Endothelial cell of umbilical vein (primary cell): ENCODE results near the gene LPA. TPM values are rescaled to one million over a fixed set of nuclear protein-coding genes. Genes with fewer than 3 reads are reported as not detected.

ENCODE experiments used
- BruUV-seq: library from RNA; stranded (reverse); fragments of 400-500 nt; replicated peaks from 2 replicates; lab custom pipeline; 2021; lab: Mats Ljungman, UMichigan
- CTCF ChIA-PET: fragments of 300-600, 350-600 bp; sonication (Branson Sonifier 250); formaldehyde crosslinking; loops from one replicate; lab custom pipeline; 2021; ENCODE audit warnings: antibody characterized with exemption, inconsistent platforms; lab: Charles Lee
- POLR2A ChIA-PET: fragments of 300-600, 350-600 bp; sonication (Branson Sonifier 250); formaldehyde crosslinking; loops from one replicate; lab custom pipeline; 2021; ENCODE audit warnings: antibody characterized with exemption, inconsistent platforms; lab: Charles Lee
- DNase-seq: peaks from one replicate; pipeline ENCODE4 v3.0.0-alpha.2; 2011; ENCODE audit warnings: low read depth, low spot score
- FAIRE-seq: peaks from 2 replicates; lab custom pipeline; 2011; peaks lifted over from hg19 to GRCh38; lab: Jason Lieb, UNC
- H2AFZ ChIP-seq: 2 replicates; pipeline ENCODE4 v1.6.0; 2012; ENCODE audit warnings: low read depth, low read length, control low read depth, inconsistent platforms
- H3K27ac ChIP-seq: 2 replicates; pipeline ENCODE4 v1.5.1; 2011; ENCODE audit warnings: low read depth, mild to moderate bottlenecking, control low read depth, low read length, moderate library complexity; ENCODE audit not compliant: insufficient read depth
- H3K27me3 ChIP-seq, 2 experiments: 2 replicates each; pipeline versions ENCODE4 v1.6.0 to v1.6.1; 2011; ENCODE audit warnings: low read length in 2 of 2, mixed read lengths in 1 of 2; ENCODE audit not compliant: control insufficient read depth in 2 of 2, insufficient read depth in 2 of 2
- H3K36me3 ChIP-seq, 2 experiments: 2 replicates in 1 of 2; 3 replicates in 1 of 2; pipeline ENCODE4 v1.5.1; 2011; ENCODE audit warnings: low read length in 2 of 2, mild to moderate bottlenecking in 1 of 2, moderate library complexity in 1 of 2; ENCODE audit not compliant: control insufficient read depth in 2 of 2, insufficient read depth in 2 of 2; ENCODE audit errors: extremely low read depth in 1 of 2
- H3K4me1 ChIP-seq: 3 replicates; pipeline ENCODE4 v1.5.1; 2011; ENCODE audit warnings: mild to moderate bottlenecking, low read length; ENCODE audit not compliant: control insufficient read depth, insufficient read depth; ENCODE audit errors: extremely low read depth
- H3K4me2 ChIP-seq: 2 replicates; pipeline ENCODE4 v1.6.1; 2011; ENCODE audit warnings: low read length, control low read depth, mixed read lengths; ENCODE audit not compliant: insufficient read depth
- H3K4me3 ChIP-seq, 3 experiments: fragments of 200-600 bp in 1 of 3; sonication (generic), shearing (Covaris generic) in 1 of 3; replicated peaks in 1 of 3; 2 replicates each; pipeline ENCODE4 v1.5.1; 2011 to 2016; ENCODE audit warnings: control low read depth in 3 of 3, low read length in 3 of 3, mild to moderate bottlenecking in 2 of 3, inconsistent platforms in 1 of 3, low read depth in 1 of 3, moderate library complexity in 1 of 3; ENCODE audit not compliant: insufficient read depth in 1 of 3
- H3K79me2 ChIP-seq: 2 replicates; pipeline ENCODE4 v1.6.0; 2012; ENCODE audit warnings: low read length, inconsistent platforms; ENCODE audit not compliant: control insufficient read depth, insufficient read depth
- H3K9ac ChIP-seq: replicated peaks from 2 replicates; pipeline ENCODE3; 2011; ENCODE audit warnings: low read length, control low read depth; ENCODE audit not compliant: insufficient read depth; ENCODE audit errors: extremely low read depth
- H3K9me1 ChIP-seq: replicated peaks from 3 replicates; pipeline ENCODE4 v1.6.0; 2011; ENCODE audit warnings: mild to moderate bottlenecking, low read length; ENCODE audit not compliant: control insufficient read depth, insufficient read depth; ENCODE audit errors: extremely low read depth
- H3K9me3 ChIP-seq: replicated peaks from 2 replicates; pipeline ENCODE4 v1.5.1; 2012; ENCODE audit warnings: low read length, inconsistent platforms; ENCODE audit not compliant: control insufficient read depth, insufficient read depth
- H4K20me1 ChIP-seq: replicated peaks from 2 replicates; pipeline ENCODE3; 2011; ENCODE audit warnings: mild to moderate bottlenecking, low read length; ENCODE audit not compliant: control insufficient read depth, insufficient read depth; ENCODE audit errors: extremely low read depth
- CTCF ChIP-seq, 2 donors: IDR thresholded peaks; 1 replicate in 1 of 2; 2 replicates in 1 of 2; pipeline ENCODE4 v1.5.1; 2011; ENCODE audit warnings: low read length in 2 of 2, mild to moderate bottlenecking in 2 of 2, moderate library complexity in 2 of 2, control low read depth in 1 of 2, inconsistent platforms in 1 of 2, low read depth in 1 of 2; ENCODE audit not compliant: insufficient read depth in 1 of 2; ENCODE audit errors: extremely low read depth in 1 of 2
- EZH2 ChIP-seq: IDR thresholded peaks from 2 replicates; pipeline ENCODE4 v1.6.1; 2012; ENCODE audit warnings: borderline replicate concordance, low read depth, mild to moderate bottlenecking, moderate library complexity, low read length, inconsistent platforms; ENCODE audit not compliant: severe bottlenecking
- FOS ChIP-seq: IDR thresholded peaks from 2 replicates; pipeline ENCODE4 v1.6.1; 2011; ENCODE audit warnings: mild to moderate bottlenecking, low read length, moderate library complexity, borderline replicate concordance; ENCODE audit not compliant: insufficient read depth
- GATA2 ChIP-seq: IDR thresholded peaks from 2 replicates; pipeline ENCODE4 v1.7.0; 2011; ENCODE audit warnings: low read depth, mild to moderate bottlenecking, moderate library complexity, mixed read lengths, low read length; ENCODE audit not compliant: insufficient read length, insufficient read depth
- JUN ChIP-seq: IDR thresholded peaks from 2 replicates; pipeline ENCODE4 v1.6.1; 2011; ENCODE audit warnings: borderline replicate concordance, low read depth; ENCODE audit not compliant: insufficient read length, insufficient read depth
- MAX ChIP-seq: IDR thresholded peaks from 2 replicates; pipeline ENCODE4 v1.6.1; 2011; ENCODE audit not compliant: insufficient read depth, insufficient read length
- MYC ChIP-seq: IDR thresholded peaks from one replicate; pipeline ENCODE4 v1.6.1; 2011; ENCODE audit warnings: mild to moderate bottlenecking, low read depth, low read length
- POLR2A ChIP-seq: IDR thresholded peaks from 2 replicates; pipeline ENCODE4 v1.6.1; 2012; ENCODE audit warnings: low read depth, mild to moderate bottlenecking, control low read depth, low read length
- POLR2AphosphoS5 ChIP-seq: IDR thresholded peaks from 2 replicates; pipeline ENCODE4 v1.6.1; 2012; ENCODE audit warnings: low read depth, mild to moderate bottlenecking, control low read depth, low read length, moderate library complexity; ENCODE audit not compliant: insufficient read depth
- dilution Hi-C: fragments of 300-500 bp; cut with MboI; formaldehyde crosslinking; loops from one replicate; pipeline ENCODE4 v1.15.0; 2019; ENCODE audit warnings: low sequenced_read_pairs; ENCODE audit not compliant: extremely low pct_ligation_motif_present
- intact Hi-C: fragments of 100-400 bp; cut with micrococcal nuclease; formaldehyde crosslinking; loops from one replicate; pipeline ENCODE4 v1.10.0; 2022
- polyA plus RNA-seq, 4 experiments: library from polyadenylated mRNA; depleted of rRNA in 3 of 4; stranded (reverse) in 3 of 4; unstranded in 1 of 4; fragments of >200 nt; gene quantifications; 2 replicates each; pipeline versions ENCODE4 v1.2.1 to v1.2.3, GENCODE V29; 2011 to 2012; ENCODE audit warnings: missing spikeins in 1 of 4
- total RNA-seq: library from RNA; stranded (reverse); gene quantifications from 2 replicates; pipeline ENCODE4 v1.2.3, GENCODE V29; 2021

LPA gene
- total and polyA plus RNA-seq, 2 donors (not counting 3 experiments of a cell fraction or from before 2014, with no cell fraction given), result not detected

- DNase-seq (no peak), FAIRE-seq (no peak)
- no TSS peak for BruUV-seq
- intact Hi-C loops (no loop called here), dilution Hi-C loops (no loop called here)
- Histone ChIP-seq H3K79me2 (no peaks in the 10 kb centered on the region), H3K9me3 (peaks cover 2% of the 10 kb centered on the region), H3K36me3 (no peaks in the 10 kb centered on the region), H3K4me3 (no peak overlapping the region), H3K4me2 (no peak overlapping the region), H3K4me1 (no peaks in the 10 kb centered on the region), H3K27ac (no peak overlapping the region), H4K20me1 (no peaks in the 10 kb centered on the region), H3K9ac (no peak overlapping the region), H2AFZ (no peak overlapping the region), H3K27me3 (no peaks in the 10 kb centered on the region), H3K9me1 (no peaks in the 10 kb centered on the region)
- CTCF ChIA-PET, result no interaction called here
- TF ChIP-seq GATA2, result no peak
- TF ChIP-seq FOS, result no peak
- TF ChIP-seq POLR2A, result no peak
- TF ChIP-seq CTCF (IDR thresholded peaks at IDR 0.05; ENCODE audit: extremely low read depth in 1 of 2, insufficient read depth in 1 of 2, low read depth in 1 of 2, low read length in 2 of 2), result no peak
- no peak for TF ChIP-seq MYC
- no peak for TF ChIP-seq EZH2
- TF ChIP-seq JUN, result no peak
- TF ChIP-seq MAX, result no peak
- no peak for TF ChIP-seq POLR2AphosphoS5
- POLR2A ChIA-PET, result no interaction called here
Measured at GRCh38 chr6:160659562-160659961, 4.5 kb downstream of the LPA start.
